ENCODE measurements around the gene PDCD10. TPM values are rescaled to one million over a fixed set of nuclear protein-coding genes. Genes with fewer than 3 reads are reported as not detected.
A peak's percentile ranks its signal among the peaks of the same experiment; 100 is the strongest.

Gene PDCD10
- total RNA-seq, 6 donors from 2014 or later: 38.8 to 115 (median 55.9) TPM

- WGBS, 2 donors: 67 to 69% methylated on average over 3 of the region's 3 CpGs
- Histone ChIP-seq H3K36me3 (peaks cover 0 to 73% (median 18%) of the 10 kb centered on the region in 4 donors), H3K4me3 (no peak overlapping the region), H3K9me3 (no peaks in the 10 kb centered on the region), H3K27me3 (no peaks in the 10 kb centered on the region), H3K27ac (no peak overlapping the region), H3K4me1 (no peaks in the 10 kb centered on the region)
- DNase-seq: no peak
- no peak for ATAC-seq (ENCODE audit: low FRiP score in 2 of 2)
- TF ChIP-seq POLR2AphosphoS5 (IDR thresholded peaks at IDR 0.05) (no peak), EP300 (IDR thresholded peaks at IDR 0.05) (no peak), POLR2A (IDR thresholded peaks at IDR 0.05) (no peak)
- TF ChIP-seq, protein P1, sequence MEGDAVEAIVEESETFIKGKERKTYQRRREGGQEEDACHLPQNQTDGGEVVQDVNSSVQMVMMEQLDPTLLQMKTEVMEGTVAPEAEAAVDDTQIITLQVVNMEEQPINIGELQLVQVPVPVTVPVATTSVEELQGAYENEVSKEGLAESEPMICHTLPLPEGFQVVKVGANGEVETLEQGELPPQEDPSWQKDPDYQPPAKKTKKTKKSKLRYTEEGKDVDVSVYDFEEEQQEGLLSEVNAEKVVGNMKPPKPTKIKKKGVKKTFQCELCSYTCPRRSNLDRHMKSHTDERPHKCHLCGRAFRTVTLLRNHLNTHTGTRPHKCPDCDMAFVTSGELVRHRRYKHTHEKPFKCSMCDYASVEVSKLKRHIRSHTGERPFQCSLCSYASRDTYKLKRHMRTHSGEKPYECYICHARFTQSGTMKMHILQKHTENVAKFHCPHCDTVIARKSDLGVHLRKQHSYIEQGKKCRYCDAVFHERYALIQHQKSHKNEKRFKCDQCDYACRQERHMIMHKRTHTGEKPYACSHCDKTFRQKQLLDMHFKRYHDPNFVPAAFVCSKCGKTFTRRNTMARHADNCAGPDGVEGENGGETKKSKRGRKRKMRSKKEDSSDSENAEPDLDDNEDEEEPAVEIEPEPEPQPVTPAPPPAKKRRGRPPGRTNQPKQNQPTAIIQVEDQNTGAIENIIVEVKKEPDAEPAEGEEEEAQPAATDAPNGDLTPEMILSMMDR (IDR thresholded peaks at IDR 0.05): no peak
Observed at GRCh38 chr3:167691366-167691765, 43.3 kb downstream of the PDCD10 start.

- Histone ChIP-seq H3K27me3 (no peaks in the 10 kb centered on the region), H3K27ac (no peak overlapping the region), H3K36me3 (peaks cover 0 to 49% (median 10%) of the 10 kb centered on the region in 4 donors), H3K4me3 (no peak overlapping the region), H3K9me3 (no peaks in the 10 kb centered on the region), H3K4me1 (no peaks in the 10 kb centered on the region)
- DNase-seq (peak in 1 of 2 donors; percentile 22), ATAC-seq (ENCODE audit: low FRiP score in 2 of 2) (peak in 1 of 2 donors; percentile 80)
- TF ChIP-seq EP300 (IDR thresholded peaks at IDR 0.05): no peak
- TF ChIP-seq, protein P1 (IDR thresholded peaks at IDR 0.05): peak; percentile 54 to 79 (median 64)
Observed at GRCh38 chr3:167684388-167684993, 50.2 kb downstream of the PDCD10 start.

GRCh38 chr3:167679526-167679925 is 55.2 kb downstream of the PDCD10 start:
- no peaks in the 10 kb centered on the region for H3K4me1 ChIP-seq
- no peaks in the 10 kb centered on the region for H3K27me3 ChIP-seq
- peaks cover 0 to 58% (median 13%) of the 10 kb centered on the region in 4 donors for H3K36me3 ChIP-seq
- WGBS, 2 donors: 93 to 95% methylated on average over 4 of the region's 4 CpGs
- DNase-seq: no peak
- TF ChIP-seq EP300 (IDR thresholded peaks at IDR 0.05) (no peak), POLR2AphosphoS5 (IDR thresholded peaks at IDR 0.05) (no peak), POLR2A (IDR thresholded peaks at IDR 0.05) (no peak)
- TF ChIP-seq, protein P1 (IDR thresholded peaks at IDR 0.05): no peak
- no peak for ATAC-seq (ENCODE audit: low FRiP score in 2 of 2)
- peaks cover 4 to 15% (median 11%) of the 10 kb centered on the region in 4 donors for H3K9me3 ChIP-seq
- H3K27ac ChIP-seq: no peak overlapping the region
- H3K4me3 ChIP-seq: no peak overlapping the region

DNA sequence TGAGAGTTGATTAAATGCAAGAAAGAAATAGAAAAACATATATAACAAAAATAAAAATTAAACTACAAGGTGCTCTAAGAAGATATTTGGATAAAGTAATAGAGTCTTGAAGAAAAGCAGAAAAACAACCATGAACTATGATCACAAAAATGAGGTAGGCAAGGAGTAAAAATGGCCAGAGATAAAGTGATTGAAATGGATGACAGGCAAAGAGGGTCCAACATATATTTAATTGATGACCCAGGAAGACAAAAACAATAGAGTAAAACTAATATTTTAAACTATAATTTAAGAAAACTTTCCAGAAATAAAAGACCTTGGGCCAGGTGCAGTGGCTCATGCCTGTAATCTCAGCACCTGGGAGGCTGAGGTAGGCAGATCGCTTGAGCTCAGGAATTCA is 58.8 kb downstream of the PDCD10 start:
- H3K9me3 ChIP-seq: peaks cover 4 to 15% (median 11%) of the 10 kb centered on the region in 4 donors
- ATAC-seq (ENCODE audit: low FRiP score in 2 of 2): no peak
- no peak for DNase-seq
- 94 to 96% methylated on average over 1 of the region's 1 CpG for WGBS, 2 donors
- H3K4me1 ChIP-seq: no peaks in the 10 kb centered on the region
- no peak for TF ChIP-seq POLR2A (IDR thresholded peaks at IDR 0.05)
- TF ChIP-seq, protein P1 (IDR thresholded peaks at IDR 0.05): no peak
- H3K27me3 ChIP-seq: no peaks in the 10 kb centered on the region
- H3K4me3 ChIP-seq: no peak overlapping the region
- peaks cover 0 to 49% (median 11%) of the 10 kb centered on the region in 4 donors for H3K36me3 ChIP-seq
- no peak overlapping the region for H3K27ac ChIP-seq

DNA sequence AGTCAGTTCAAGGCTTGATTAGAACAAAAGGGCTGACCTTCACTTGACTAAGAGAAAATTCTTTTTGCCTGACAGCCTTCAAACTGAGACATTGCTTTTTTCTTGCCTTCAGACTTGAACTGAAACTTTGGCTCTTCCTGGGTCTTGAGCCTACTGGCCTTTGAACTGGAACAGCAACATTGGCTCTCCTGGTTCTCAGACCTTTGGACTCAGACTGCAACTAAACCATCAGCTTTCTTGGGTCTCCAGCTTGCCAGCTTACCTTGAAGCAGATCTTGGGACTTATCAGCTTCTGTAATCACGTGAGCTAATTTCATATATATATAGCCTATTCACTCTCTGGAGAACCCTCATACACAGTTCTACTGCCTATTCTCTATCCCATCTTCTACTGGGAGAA is 61.5 kb downstream of the PDCD10 start:
- H3K27ac ChIP-seq: no peak overlapping the region
- TF ChIP-seq POLR2AphosphoS5 (IDR thresholded peaks at IDR 0.05) (no peak), EP300 (IDR thresholded peaks at IDR 0.05) (no peak)
- TF ChIP-seq, protein P1 (IDR thresholded peaks at IDR 0.05): no peak
- H3K4me3 ChIP-seq: no peak overlapping the region
- H3K9me3 ChIP-seq: peaks cover 4 to 15% (median 11%) of the 10 kb centered on the region in 4 donors
- H3K4me1 ChIP-seq: no peaks in the 10 kb centered on the region
- 90 to 95% methylated on average over 1 of the region's 1 CpG for WGBS, 2 donors
- H3K36me3 ChIP-seq: peaks cover 0 to 42% (median 11%) of the 10 kb centered on the region in 4 donors
- H3K27me3 ChIP-seq: no peaks in the 10 kb centered on the region
- ATAC-seq (ENCODE audit: low FRiP score in 2 of 2): no peak
- DNase-seq: no peak
